ENCODE measurements around the gene COMMD7. TPM values are rescaled to one million over a fixed set of nuclear protein-coding genes. Genes with fewer than 3 reads are reported as not detected.

Gene COMMD7
- total RNA-seq, 1 experiment from 2014 or later: 66.1 TPM

GRCh38 chr20:32656827-32657226, 86.4 kb downstream of the COMMD7 start:
- no peak for DNase-seq
- Histone ChIP-seq H3K9ac (ENCODE audit: extremely low read depth, insufficient read length, low read length) (no peak overlapping the region), H2BK120ac (ENCODE audit: low read depth, low read length, poor library complexity, severe bottlenecking) (no peak overlapping the region), H3K14ac (ENCODE audit: insufficient read depth, low read length) (no peak overlapping the region), H4K20me1 (ENCODE audit: control insufficient read depth, insufficient read depth, insufficient read length) (no peaks in the 10 kb centered on the region), H2BK15ac (ENCODE audit: low read depth, low read length) (no peak overlapping the region), H2AK5ac (ENCODE audit: insufficient read length, low read length) (no peak overlapping the region), H3K23ac (ENCODE audit: insufficient read length, low read depth, low read length) (no peak overlapping the region), H2BK5ac (ENCODE audit: insufficient read length, low read length) (no peak overlapping the region), H3K27me3 (ENCODE audit: insufficient read depth, low read length) (no peaks in the 10 kb centered on the region), H4K5ac (ENCODE audit: insufficient read length, low read depth, low read length) (no peak overlapping the region), H3K79me2 (ENCODE audit: insufficient read depth, low read length) (no peaks in the 10 kb centered on the region), H3K4me1 (ENCODE audit: insufficient read depth, low read length) (no peaks in the 10 kb centered on the region), H3K56ac (ENCODE audit: insufficient read length, low read depth, low read length) (no peak overlapping the region), H3K4ac (ENCODE audit: low read depth, low read length) (no peak overlapping the region), H2BK12ac (ENCODE audit: insufficient read length, low read depth, low read length) (no peak overlapping the region), H3K27ac (ENCODE audit: insufficient read length, low read depth, low read length) (no peak overlapping the region), H3K4me2 (ENCODE audit: insufficient read depth, insufficient read length, low read length) (no peak overlapping the region), H3K18ac (ENCODE audit: insufficient read length, low read depth, low read length) (no peak overlapping the region), H2AFZ (ENCODE audit: low read length) (no peak overlapping the region), H4K91ac (ENCODE audit: insufficient read length, low read depth, low read length) (no peak overlapping the region), H3K9me3 (ENCODE audit: control insufficient read depth, low read depth, low read length) (no peaks in the 10 kb centered on the region), H3K23me2 (ENCODE audit: insufficient read length, low read depth, low read length, poor library complexity, severe bottlenecking) (no peaks in the 10 kb centered on the region), H3T11ph (ENCODE audit: low read length) (no peak overlapping the region), H2BK20ac (ENCODE audit: low read depth, low read length, poor library complexity, severe bottlenecking) (no peak overlapping the region), H4K8ac (replicated peaks; ENCODE audit: insufficient read length, low read depth, low read length) (no peak overlapping the region), H3K79me1 (ENCODE audit: insufficient read depth, low read depth, low read length, poor library complexity, severe bottlenecking) (no peaks in the 10 kb centered on the region)
- no peak for TF ChIP-seq CTCF (conservative IDR thresholded peaks at IDR 0.05)
- Mint-ChIP-seq H3K4me1 (peaks cover 4 to 5% of the 10 kb centered on the region in 2 experiments), H3K27me3 (ENCODE audit: low read depth) (peaks cover 16% of the 10 kb centered on the region), H3K9me3 (peaks cover 3 to 7% of the 10 kb centered on the region in 2 experiments; a peak in 3 of 5 replicates), H3K4me3 (no peak overlapping the region), H3K36me3 (ENCODE audit: insufficient read depth in 1 of 3, low read depth in 3 of 3) (peaks cover 0 to 2% (median 1%) of the 10 kb centered on the region in 3 experiments; a peak in 3 of 7 replicates), H3K27ac (no peak overlapping the region)
- no CpG with 5 or more reads among the region's 1 CpG for WGBS (ENCODE audit: extremely low coverage, insufficient read length, low lambda C conversion rate)
